Activated T-cell treated with anti-CD3 and anti-CD28 coated beads for 24 hours (primary cell): ENCODE data around the gene KIF3A.

Experiments used
- DNase-seq: peaks from one replicate; pipeline ENCODE4 v3.0.0-alpha.2; 2020; ENCODE audit warnings: low read depth

The KIF3A gene

DNA sequence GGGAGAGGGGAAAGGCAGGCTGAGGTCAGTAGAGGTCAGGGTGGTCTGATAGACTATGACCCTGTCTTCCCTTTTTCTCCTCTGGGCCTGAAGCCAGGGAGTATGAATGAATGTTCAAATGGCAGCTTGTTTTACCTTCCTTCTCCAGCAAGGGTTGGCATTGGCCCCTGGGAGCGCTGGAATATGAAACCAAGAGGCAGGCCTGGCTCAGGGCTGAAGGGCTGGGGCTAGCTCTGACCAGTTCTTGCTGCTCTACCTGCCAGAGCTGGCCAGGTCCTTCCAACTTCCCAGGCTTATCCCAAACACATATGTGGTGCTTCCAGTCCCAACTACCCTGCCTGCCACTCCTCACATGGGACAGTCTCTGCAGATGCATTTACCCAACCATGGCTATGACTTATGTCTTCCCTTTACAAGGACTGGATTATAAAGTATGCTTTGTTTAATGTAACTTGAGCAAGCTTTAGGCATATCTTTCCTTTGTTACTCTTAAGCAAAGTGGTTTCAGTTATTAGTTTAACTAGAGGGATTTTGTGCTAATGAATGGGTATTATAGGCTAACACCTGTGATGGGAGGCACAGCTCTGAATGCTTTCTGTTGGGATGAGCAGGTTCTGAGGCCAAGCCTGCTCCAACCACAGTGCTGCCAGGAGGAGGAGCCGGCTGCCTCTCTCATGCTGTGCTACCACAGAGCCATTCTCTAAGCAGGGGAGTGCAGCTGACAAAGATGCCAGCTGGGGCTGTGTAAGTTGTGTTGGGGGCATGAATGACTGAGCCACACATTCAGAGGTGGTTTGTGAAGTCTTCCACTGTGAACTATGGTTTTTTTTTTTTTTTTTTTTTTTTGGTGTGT, 16.0 kb upstream of the KIF3A start:
- DNase-seq: no peak

DNA sequence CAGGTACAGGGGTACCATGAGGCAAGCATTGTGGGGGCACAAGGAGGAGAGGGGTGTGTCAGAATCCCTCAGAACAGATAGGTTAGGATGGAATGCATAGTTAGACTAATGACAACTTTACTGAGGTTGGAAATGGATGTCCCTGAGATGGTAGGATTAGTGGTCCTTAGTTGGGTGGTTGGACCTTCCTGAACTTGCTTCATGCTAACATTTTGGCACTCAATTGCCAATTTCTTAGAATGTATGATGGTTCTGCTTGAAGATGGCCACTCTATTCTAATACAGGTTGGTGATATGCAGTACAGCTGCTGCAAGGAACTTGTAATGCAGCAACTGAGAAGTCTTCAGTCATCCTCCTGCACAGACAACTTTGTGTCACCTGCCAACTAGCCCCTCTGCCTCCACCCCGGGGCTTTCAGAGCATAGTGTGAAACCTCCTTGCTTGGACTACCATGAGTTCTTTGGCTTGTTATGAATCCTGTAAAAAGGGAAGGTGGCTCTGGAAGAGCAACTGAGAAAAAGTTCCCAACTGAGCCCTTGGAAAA, 15.3 kb upstream of the KIF3A start:
- DNase-seq: no peak

DNA sequence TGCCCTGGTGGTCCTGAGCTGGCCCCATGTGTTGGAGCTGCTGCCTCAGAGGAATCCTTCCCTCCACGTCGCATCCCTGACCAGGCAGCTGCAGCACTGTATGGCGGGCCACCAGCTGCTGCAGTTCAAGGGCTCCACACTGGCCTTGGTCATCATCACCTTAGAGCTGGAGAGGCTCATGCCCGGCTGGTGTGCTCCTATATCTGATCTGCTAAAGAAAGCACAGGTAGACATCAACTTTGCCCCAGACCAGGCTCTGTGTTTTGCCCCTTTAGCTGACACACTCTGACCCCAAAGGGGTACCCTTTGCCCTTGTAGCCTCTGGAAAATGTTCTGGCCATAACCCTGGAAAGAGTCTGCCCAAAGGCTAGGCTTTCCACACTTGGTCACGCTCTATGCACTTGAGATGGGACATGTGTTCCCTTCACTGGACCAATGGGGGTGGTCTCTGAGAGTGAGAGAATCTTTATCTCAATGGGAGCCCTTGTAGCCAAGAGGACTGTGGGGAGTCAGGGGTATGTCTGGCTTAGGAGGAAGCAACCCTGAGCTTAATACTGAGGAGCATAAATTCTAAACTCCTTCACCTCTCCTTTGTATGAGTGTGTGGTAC, 14.7 kb upstream of the KIF3A start:
- no peak for DNase-seq

DNA sequence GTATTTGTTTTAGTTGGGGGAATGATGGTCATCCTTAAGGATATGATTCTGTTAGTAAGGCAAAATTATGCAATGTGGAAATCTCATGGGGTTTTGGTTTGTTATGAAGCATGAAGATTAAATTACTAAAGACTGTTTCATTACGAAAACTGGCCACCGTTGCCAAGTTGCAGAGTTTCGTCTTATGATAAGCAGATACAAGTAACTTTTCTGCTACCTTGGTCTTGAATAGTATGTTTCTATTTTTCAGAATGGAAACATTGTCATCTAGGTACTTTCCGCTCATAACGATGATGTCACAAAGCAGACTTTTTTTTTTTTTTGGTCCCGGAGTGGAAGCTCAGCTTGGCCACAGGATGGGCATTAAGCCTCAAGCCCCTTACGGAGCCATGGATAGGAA, 14.1 kb upstream of the KIF3A start:
- peak; percentile 27 for DNase-seq

DNA sequence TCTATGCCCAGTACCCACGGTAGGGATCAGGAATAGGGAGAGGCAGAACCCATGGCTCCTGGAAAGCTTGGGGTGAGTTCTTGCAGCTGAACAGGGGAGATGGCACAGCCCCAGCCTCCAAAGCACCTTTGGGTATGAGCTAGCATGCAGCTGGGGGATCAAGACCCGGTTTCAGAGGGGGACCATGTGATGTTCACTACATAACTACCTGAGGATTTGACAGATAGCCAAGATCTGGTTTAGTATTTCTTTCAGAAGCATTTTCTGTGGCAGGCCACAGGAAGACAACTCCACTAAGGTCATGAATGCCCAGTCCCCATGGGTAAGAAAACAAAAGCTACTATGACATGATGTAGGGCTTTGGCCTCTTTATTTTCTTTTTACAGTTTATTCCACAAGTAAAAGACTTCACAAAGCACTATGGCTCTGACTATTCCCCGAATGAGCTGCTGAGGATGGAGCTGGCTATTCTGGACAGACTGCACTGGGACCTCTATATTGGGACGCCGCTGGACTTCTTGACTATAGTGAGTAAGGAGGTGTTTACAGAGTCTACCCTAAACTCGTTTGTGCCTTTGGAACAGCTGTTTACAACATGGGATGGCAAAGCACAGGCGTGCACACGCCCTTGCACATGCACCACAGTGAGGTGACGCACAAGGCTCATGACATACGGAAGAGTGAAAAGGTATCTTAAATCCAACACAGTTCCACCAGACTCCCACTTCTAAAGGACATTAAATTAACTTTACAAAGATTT, 13.3 kb upstream of the KIF3A start:
- DNase-seq: no peak

DNA sequence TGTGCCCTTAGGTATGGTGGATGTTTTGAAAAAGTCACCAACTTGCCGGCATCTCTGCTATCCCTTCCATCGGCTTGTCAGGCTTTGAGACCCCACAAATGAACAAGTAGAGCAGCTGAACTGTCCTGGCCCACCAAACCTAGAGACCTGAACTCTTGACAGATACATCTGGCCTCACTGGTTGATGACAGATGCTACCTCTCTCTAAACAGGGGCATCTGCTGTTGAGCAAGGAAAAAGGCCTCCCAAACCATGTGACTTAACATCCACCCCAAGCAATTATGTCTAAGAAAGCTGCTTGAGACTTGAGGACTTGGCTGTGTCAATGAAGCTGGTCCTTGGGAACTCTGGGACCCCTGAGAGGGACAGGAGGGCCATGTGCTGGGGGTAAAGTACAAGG, 12.2 kb upstream of the KIF3A start:
- DNase-seq: no peak

DNA sequence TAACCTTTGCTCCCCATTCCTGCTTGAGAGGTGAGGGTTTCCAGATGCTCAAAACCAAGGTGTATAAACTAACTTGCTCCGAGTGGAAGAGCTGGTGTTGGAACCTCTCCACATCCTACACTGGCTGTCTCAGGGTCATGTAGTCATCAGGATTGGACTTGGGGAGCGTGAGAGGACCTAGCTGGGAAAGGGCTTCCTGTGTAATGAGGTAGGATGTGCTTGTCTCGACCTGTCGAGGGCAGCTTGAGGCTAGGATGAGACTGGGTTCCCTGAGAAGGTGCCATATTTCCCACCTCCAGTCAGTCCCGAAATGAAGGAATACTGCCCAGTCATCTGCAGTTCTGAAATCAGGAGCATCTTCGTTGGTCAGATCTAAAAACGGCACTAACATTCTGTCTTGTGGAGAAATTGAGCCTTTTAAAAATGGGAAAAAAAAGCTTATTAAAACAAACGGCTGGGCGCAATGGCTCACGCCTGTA, 11.2 kb upstream of the KIF3A start:
- DNase-seq: no peak

DNA sequence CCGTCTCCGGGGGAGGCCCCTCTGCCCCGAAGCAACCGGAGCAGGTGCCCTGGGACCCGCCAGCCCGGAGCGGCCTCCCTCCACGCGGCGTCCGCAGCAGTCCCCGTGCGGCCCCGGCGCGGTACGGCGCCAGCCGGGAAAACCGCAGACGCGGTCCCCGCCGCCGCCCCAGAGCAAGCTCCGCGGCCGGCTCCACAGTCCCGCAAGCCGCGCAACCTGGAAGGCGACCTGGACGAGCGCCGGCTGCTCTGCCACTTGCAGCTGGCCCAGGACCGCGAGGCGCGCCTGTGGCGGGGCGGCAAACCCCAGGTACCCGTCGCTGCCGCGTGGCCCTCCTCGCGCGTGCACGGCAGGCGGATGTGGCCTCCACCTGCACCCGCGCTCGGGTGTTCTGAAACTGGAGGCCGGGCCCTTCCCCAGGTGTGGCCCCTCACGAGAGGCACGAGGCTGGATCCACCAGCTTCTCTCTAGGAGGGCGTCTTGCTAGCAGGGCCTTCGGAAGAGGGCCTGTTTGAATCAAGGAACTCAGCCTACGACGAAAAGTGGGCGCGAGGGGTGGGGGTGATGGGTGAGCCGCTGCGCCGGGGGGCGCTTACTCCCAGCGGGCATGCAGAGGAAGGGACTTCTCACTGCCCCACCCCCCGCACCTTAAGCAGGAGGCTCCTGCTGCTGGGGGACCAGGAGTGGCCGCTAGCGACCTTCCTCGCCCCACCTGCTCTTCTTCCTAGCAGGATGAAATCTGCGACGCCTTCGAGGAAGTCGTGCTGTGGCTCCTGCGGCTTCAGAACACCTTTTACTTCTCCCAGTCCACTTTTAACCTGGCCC, 10.5 kb upstream of the KIF3A start:
- peak; percentile 11 for DNase-seq

DNA sequence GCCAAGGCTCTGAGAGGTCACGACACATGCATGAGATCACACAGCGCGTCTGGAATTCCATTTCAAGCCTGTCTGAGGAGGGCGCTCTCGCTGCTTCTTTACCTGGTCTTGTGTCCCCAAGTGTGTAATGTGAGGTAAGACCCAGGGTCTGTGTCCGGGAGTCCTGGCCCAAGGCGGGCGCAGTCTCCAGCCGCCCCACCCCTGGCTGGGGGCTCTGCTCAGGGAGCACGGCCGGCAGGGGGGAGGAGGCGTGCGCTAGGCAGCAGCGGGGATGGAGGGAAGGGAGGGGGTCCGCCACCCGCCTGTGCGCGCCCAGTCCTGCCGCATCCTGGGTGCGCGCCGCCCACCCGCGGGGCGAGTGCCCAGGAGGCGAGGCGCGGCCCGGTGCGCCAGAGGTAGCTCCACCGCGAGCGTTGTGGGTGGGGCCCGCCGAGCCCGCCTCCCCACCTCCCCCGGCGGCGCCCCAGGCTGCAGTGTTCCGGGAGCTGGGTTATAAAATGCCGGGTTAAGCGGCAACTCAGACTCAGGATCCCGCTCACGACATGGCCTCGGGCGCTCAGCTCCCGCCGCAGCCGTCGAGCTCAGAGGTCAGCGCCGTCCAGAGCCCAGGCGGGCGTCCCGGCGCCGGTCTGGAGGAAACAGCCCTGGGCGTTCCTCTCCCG, 9.7 kb upstream of the KIF3A start, which contains the start of gene CCNI2:
TSS of gene CCNI2 (plus strand) at position 473 of the 662 bp plus-strand sequence. CDS start at position 543, 70 bp downstream.
- peak; percentile 45 for DNase-seq

DNA sequence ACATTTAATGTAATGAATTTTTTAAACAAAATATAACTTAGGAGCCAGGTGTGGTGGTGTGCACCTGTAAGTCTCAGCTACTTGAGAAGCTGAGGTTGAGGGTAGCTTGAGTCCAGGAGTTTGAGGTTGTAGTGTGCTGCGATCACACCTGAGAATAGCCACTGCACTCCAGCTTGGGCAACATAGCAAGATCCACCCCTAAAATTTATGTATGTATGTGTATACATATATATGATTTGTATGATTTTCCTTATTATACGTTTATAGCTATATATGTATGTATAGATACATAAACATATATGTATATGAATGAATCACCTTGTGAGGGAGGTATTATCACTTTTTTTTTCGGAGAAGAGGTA, 9.2 kb upstream of the KIF3A start:
- no peak for DNase-seq

DNA sequence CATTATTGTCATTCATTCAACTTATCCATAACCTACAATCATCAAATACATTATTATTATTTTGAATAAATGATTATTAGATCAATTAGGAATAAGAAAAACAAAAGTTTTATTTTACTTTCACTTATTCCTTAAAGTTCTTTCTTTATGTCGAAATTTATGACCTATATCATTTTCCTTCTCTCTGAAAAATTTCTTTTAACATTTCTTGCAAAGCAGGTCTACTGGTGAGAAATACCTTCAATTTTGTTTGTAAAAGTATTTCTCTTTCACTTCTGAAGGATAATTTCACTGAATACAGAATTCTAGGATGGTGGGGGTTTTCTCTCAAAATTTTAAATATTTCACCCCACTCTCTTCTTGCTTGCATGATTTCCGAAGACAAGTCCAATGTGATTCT, 7.3 kb upstream of the KIF3A start:
- DNase-seq: no peak

DNA sequence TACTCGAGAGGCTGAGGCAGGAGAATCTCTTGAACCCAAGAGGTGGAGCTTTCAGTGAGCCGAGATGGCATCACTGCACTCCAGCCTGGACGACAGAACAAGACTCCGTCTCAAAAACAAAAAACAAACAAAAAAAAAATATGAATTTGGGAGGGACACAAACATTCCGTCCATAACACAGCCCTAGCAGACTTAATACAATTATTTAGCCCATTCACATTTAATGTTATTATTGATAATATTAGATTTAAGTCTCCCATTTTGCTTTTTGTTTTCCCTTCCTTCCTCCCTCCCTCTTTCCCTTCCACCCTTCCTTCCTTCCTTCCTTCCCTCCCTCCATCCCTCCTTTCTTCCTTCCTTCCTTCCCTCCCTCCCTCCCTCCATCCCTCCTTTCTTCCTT, 5.3 kb upstream of the KIF3A start:
- DNase-seq: no peak

DNA sequence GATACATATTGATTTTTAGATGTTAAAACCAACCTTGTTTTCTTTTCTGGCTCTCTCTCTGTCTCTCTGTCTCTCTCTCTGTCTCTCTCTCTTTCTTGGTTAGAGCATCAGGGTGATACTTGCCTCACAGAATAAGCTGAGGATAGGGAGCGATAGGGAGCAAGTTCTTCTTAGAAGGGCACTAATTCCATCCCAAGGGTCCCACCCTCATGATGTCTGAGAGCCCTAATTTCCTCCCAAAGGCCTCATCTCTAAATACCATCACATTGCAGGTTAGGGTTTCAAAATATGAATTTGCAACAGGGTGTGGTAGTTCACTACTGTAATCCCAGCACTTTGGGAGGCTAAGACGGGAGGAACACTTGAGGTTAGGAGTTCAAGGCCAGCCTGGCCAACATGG, 4.8 kb upstream of the KIF3A start:
- DNase-seq: no peak

DNA sequence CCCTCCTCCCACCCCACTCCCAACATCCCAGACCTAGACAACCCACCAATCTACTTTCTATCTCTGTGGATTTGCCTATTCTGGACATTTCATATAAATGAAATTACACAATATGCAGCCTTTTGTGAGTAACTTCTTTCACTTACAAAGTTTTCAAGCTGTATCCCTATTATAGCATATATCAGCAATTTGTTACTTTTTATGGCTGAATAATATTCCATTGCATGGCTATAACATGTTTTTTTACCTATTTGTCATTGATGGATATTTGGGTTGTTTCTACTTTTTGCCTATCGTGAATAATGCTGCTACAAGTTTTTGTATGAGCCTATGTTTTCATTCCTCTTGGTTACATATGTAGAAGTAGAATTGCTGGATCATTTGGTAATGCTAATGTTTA, 1.9 kb upstream of the KIF3A start:
- no peak for DNase-seq

DNA sequence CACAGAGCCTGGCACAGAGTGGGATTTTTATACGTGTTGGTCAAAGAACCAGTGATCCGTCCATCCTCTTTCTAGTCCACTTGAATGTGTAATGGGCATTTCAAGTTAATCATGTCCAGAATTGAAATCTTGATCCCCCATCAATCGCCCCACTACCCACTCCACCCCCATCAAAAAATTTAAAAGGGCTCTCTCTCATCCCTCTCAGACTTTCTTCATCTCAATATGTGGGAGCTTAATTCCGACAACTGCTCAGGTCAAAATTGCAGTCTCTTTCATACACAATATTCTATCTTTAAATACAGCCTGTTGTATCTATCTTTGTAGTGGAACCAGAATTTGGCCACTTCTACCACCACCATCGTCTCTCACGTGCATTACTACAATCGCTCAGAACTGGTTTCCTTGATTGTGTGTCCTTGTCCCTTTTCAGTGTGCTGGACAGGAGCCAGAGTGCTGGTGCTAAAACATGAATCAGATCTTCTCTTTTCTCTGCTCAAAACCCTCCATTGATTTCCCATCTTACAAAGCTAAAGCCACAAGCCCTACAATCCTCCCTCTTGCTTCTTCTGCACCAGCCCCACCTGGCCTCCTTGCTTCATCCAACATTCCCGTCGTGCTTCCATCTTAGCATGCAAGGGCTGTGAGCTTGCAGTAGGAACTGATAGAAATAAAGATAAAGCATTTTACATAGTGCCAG, 786 bp upstream of the KIF3A start:
- no peak for DNase-seq

DNA sequence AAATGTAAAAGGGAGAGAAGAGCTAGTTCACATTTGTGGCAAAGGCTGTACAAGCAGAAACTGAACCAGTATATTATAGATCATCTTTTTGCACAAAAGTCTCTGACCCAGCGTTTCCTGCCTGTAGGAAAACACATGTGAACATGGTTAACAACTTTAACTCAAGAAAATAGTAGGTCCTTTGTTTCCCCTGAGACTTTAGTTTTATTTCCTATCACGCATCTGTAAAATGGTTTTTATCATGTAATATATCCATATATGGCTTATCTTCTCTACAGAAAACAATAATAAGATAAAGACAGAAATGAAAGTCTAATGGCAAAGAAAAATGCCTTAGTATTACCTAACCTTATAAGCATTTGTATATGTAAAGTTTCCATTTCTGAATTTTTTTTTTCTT, 2.7 kb downstream of the KIF3A start:
- no peak for DNase-seq

DNA sequence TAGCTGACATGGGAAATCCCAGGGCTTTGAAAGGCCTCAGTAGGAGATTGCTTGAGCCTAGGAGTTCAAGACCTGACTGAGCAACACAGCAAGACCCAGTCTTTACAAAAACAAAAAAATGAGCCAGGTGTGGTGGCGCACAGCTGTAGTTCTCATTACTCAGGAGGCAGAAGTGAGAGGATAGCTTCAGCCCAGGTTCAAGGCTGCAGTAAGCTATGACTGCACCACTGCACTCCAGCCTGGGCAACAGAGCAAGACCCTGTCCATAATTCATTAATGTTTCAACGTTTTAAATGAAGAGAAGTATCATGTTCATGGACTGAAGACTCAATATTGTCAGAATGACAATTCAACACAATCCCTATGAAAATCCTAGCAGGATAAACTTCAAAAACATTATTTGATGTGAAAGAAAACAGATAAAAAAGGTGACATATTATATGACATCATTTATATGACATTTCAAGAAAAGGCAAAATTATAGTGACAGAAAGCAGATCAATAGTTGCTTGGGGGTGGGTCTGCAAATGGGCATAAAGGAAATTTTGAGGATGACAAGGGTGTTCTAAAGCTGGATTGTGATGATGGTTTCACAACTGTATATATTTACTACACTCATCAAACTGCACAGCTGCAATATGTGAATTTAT, 3.7 kb downstream of the KIF3A start:
- no peak for DNase-seq

DNA sequence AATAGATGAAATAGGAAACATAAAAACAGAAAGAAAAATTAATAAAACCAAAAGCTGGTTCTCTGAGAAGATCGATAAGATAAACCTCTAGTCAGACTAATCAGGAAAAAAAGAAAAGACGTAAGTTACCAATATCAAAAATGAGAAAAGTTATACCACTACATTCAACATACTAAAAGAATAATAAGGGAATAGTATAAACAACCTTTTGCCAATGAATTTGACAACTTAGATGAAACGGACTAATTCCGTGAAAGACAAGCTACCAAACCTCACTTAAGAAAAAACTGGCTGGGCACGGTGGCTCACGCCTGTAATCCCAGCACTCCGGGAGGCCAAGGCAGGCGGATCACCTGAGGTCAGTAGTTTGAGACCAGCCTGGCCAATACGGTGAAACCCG, 7.5 kb downstream of the KIF3A start:
- DNase-seq: no peak

DNA sequence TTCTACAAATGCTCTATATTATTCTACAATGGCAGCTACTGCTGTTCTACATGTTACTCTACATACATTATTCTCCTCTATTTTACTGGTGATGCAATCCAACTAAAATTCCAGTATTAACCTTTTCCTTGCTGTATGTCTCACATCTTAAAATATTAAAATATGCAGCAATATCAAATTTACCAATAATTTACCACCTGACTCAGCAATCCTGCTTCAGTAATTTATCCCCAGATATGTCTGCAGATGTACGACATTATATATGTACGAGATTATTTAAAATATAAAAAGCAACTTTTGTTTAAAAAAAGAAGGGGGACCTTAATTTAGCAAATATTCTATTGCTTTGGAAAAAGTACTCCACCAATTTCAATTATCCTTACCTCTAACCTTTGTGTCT, 11.6 kb downstream of the KIF3A start:
- no peak for DNase-seq
